ENCODE results near the gene CKB. TPM values are rescaled to one million over a fixed set of nuclear protein-coding genes. Genes with fewer than 3 reads are reported as not detected.

The CKB gene
- total and polyA plus RNA-seq, 9 of the 15 experiments (the other 6 are each of a cell fraction or from before 2014, with no cell fraction given), result 23.9 to 692 (median 132) TPM

- TF ChIP-seq HMGXB4 (CRISPR knock-in tag; IDR thresholded peaks at IDR 0.05) (no peak), E2F5 (CRISPR knock-in tag; IDR thresholded peaks at IDR 0.05) (no peak), GATAD2A (IDR thresholded peaks at IDR 0.05) (no peak), EHMT2 (IDR thresholded peaks at IDR 0.05) (no peak), GABPB1 (CRISPR knock-in tag; IDR thresholded peaks at IDR 0.05) (peak; percentile 29; the same call in 1 of the 2 replicates), RB1 (IDR thresholded peaks at IDR 0.05; ENCODE audit: low read depth) (peak; percentile 37; the same call in 1 of the 2 replicates), ZNF699 (CRISPR knock-in tag; IDR thresholded peaks at IDR 0.05; ENCODE audit: insufficient replicate concordance) (no peak), KDM1A (IDR thresholded peaks at IDR 0.05) (no peak), U2AF1 (optimal IDR thresholded peaks at IDR 0.05; ENCODE audit: low read depth, low read length) (no peak), ETV5 (CRISPR knock-in tag; IDR thresholded peaks at IDR 0.05; ENCODE audit: low read depth) (no peak), TFAM (CRISPR knock-in tag; conservative IDR thresholded peaks at IDR 0.05) (no peak), POU5F1 (IDR thresholded peaks at IDR 0.05; ENCODE audit: borderline replicate concordance, low read depth, low read length, partially characterized antibody) (no peak), CBX5 (IDR thresholded peaks at IDR 0.05; ENCODE audit: borderline replicate concordance, low read depth) (peak; percentile 10; the same call in 1 of the 2 replicates), NBN (IDR thresholded peaks at IDR 0.05; ENCODE audit: low read depth) (no peak), CBFA2T3 (IDR thresholded peaks at IDR 0.05) (no peak), ATF2 (CRISPR knock-in tag; IDR thresholded peaks at IDR 0.05) (no peak), TCF7 (IDR thresholded peaks at IDR 0.05; ENCODE audit: borderline replicate concordance) (no peak), MAZ (CRISPR knock-in tag; conservative IDR thresholded peaks at IDR 0.05 in 1 of 2, IDR thresholded peaks at IDR 0.05 in 1 of 2) (peak in 1 of 2 experiments; percentile 91; a peak in 2 of 4 replicates), ZBTB33 (CRISPR knock-in tag; IDR thresholded peaks at IDR 0.05) (no peak), MEF2A (IDR thresholded peaks at IDR 0.05; ENCODE audit: control insufficient read depth, low read depth, low read length) (no peak), STAG1 (CRISPR knock-in tag; IDR thresholded peaks at IDR 0.05; ENCODE audit: borderline replicate concordance) (peak; percentile 96), ZNF232 (CRISPR knock-in tag; IDR thresholded peaks at IDR 0.05) (no peak)
Observed at GRCh38 chr14:103546652-103547454, 24.2 kb upstream of the CKB start (continued).
